SKM-1 treated with dmso at 0.1 percent for 144 hours (cell line): ENCODE measurements around the gene VPS16.

Experiments used
- DNase-seq: peaks from one replicate; lab custom pipeline; 2025; ENCODE audit not compliant: unreplicated experiment; lab: John Stamatoyannopoulos, UW

Gene VPS16

DNA sequence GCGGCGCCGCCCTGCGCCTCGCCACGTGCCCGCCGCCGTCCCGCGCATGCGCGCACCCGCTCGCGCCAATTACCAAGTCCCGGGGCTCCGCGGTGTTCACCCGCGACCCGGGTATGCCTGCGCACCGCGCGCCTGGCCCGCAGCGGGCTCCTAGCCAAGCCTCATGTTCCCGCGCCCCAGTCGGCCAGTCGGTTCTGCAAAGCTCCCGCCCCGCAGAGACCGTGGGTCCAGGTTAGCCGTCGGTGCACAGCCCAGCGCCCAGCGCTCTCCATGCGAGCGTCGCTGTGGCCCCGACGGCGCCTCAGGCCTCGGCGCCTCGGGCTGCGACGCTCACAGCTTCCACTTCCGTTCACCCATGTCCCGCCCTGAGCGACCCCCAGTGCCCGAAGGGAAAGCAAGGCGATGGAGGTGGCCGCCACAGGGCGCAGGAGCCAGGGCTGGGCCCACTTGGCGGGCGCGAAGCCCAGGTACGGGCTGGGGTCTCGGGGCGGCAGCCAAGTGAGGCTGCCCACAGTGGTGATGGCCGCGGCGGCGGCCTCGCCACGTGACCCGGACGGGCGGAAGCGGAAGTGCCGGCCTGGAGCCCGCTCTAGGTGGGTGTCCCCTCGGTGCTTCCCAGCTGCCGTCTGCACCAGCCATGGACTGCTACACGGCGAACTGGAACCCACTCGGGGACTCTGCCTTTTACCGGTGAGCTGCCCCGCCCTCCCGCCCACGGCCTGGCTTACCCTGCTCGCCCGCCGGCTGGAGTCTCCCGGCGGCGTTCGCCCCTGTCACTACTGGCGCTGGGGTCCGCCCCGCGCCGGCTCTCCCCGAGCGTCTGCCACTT lies at the start of gene VPS16, which contains the start of gene PCED1A:
TSS of gene VPS16 (plus strand) at position 608 of the 829 bp plus-strand sequence. CDS start at position 638, 30 bp downstream.
TSS of gene PCED1A (minus strand) at position 518 of the 829 bp plus-strand sequence. CDS start 743 bp downstream, outside the sequence.
- peak; percentile 25 for DNase-seq

- no peak for DNase-seq
Measured at GRCh38 chr20:2793471-2793870, 47.1 kb upstream of the VPS16 start.

DNA sequence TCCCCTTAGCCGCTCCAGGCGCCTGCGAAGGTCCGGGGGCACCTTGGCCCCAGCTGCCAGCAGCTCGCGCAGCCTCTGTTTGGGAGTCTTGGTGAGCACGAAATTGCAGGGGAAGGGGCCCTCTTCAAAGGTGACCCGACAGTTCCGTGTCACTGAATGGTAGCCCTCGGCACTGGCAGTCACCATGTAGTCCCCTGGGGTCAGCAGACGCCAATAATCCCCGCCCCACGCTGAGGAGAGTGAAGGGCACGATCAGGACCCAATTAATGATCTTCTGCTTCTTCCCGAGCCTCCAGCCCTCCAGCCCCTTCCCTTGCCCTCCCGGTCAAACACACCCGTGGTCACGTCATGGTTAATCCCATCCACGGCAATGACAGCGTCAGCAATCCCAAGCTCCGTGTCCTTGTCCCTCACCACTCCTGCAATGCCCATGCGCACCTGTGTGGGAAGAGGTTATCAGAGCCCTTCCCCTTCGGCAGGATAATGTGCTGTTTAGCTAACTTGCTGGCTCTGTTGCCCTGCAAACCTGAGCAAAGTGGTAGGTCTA lies 46.3 kb upstream of the VPS16 start:
- no peak for DNase-seq

DNA sequence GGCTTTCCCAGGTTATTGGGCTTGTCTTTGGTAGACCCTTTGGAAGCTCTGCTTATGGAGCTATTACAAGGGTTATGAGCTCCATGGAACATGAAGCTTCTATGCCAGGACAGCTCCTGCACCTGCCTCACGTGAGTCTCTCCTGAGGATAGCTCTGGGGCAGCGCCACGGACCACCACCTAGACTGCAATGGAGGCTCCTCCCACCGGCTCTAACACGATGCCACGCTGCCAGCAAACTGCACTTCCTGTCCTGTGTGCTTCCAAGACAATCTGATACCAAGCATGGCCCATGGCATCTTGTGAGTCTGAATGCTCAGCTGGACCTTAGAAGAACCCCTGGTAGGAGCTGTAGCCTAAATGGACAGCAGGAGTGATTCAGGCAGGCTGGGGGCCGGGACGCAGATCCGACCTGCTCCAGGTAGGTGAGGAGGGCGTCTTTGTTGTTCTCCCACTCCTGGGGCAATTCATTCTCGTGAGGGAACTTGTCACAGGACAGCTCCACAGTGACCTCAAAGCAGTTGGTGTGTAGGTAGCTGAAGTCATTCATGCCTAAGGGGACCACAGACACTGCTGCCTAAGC lies 45.6 kb upstream of the VPS16 start:
- DNase-seq = no peak

DNA sequence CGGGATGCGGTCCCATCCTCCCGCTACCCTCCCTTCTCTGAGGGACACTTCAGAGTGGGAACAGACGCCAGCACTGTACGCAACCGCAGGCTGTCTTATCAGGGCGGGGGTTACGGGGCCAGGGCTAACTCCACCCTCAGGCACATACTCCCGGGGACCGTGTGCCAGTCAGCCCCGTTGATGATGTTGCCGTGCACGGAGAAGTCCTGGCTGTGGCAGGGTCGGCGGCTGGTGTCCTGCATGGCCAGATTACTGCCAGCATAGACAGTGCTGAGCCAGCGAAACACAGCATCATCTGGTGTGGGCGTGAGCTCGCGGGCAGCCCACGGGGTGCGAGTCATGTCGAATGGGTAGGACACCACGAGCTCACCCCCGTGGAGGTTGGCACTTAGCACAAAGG lies 45.1 kb upstream of the VPS16 start:
- no peak for DNase-seq

- no peak for DNase-seq
Measured at GRCh38 chr20:2796011-2796660, 44.4 kb upstream of the VPS16 start.

GRCh38 chr20:2797136-2797983 lies 43.2 kb upstream of the VPS16 start:
- DNase-seq = no peak

DNA sequence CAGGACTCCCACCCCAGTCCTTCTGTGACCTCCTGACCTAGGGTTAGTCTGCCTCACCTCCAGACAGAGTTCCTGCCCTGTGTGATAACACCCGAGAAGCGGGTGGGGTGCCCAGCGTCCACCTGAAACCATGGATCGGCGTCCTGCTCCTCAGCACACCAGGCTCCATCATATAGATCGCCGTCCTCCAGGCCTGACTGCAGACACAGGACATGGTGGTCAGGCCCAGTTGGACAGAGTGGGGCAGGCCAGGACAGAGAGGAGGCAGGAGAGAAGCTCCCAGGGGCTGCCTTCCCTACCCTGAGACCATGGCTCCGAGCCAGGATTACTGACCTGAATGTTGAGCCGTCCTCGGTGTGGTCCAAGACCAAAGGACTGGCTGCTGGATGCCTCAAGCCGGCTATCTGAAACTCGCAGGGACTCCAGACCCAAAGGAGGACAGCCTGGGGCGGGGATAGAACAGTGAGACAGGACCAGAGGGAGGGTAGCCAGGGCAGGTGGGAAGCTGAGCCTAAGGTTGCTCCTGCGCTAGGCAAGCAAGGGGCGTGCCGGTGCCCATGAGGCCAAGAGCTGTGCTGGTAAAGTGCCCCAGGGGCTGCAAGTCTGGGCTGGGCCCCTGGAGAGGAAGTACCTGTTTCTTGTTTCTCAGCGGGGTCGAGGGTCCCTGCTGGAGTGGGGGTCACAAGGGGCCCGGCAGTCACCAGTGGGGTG lies 42.3 kb upstream of the VPS16 start:
- no peak for DNase-seq

- no peak for DNase-seq
Measured at GRCh38 chr20:2798814-2799213, 41.7 kb upstream of the VPS16 start.

DNA sequence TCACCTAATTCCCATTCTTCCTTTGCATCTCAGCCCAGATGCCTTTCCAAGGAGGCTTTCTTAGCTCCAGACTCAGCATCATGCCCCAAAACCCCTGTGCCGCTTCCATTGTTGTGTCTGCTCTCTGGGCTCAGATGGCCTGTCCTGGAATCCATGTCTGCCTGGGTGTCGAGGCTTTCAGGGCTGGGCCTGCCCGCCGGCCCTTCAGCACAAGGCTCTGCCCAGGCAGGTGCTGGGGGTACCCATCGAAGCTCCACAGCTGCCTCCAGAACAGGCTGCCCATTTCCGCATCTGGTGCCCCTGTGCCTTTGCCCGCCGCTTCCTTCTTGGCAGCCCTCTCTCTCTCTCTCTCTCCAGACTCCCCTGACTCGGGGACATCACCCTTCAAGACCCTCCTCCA lies 41.3 kb upstream of the VPS16 start:
- no peak for DNase-seq

DNA sequence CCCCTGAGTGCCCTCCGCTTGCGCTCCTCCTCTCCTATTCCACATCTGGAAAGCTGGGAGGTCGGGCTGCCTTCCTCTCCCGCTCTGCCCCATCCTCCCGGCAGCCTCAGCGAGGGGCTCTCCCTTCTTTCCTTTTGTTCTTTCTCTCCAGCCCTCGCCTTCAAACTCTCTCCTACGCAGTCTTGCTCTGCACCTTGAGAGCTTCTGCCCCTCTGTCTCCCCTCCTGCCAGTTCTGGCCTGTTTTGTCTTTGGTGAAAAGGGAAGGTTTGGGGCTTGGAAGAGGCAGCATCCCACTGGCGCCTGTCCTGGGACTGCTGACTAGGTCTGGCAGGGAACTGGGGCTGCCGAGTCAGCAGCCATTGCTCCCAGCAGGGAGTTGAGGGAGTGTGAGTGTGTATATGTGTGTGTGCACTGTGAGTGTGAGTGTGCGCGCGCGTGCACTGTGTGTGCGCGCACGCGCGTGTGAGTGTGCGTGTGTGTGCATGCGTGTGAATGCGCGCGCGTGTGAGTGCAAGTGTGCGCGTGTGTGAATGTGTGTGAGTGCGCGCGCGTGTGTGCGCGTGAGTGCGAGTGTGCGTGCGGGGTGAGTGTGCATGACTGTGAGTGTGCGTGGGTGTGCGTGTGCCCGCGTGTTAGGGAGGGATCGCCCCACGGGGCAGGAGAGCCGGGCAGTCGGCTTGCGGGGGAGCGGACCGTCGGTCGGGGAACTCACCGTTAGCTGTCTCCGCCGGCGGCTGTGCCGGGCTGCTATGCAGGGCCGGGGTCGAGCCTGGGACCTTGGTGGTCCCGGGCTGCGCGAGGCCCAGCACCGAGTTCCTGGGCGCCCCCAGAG lies 40.6 kb upstream of the VPS16 start:
- no peak for DNase-seq

DNA sequence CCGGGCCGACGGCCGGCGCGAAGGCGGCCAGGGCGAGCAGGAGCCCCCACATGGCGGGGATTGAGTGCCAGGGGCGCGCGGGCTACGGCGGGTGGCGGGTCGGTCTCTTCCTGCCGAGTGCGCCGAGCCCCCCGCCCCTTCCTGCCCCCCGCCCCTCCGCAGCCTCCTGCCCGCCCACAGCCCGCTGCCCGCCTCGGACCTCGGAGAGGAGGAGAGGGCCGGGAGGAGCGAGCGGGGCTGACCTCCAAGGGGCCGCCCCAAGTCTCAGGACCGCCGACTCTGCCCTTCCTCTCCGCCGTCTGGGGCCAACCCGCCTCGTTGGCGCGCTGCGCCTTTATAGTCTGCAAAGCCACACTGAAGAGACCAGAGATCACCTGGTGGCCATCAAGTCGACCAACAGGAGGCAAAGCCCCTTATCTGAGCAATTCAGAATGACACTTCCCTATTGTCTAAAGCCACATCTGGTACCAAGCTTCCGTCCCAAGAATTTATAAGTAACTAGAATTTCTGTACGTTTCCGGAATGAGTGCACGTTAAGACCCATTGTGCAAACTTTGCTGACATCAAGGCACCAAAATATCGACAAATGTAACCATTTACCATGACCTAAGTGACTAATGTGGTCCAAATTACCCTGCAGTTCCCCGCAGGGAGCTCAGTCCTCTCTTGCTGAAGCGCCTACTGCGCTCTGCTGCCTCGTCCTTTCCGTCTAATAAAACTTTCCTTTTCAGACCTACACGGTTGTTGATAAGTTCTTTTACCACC lies 39.8 kb upstream of the VPS16 start, which contains the start of gene CPXM1:
TSS of gene CPXM1 (minus strand) at position 107 of the 765 bp plus-strand sequence. CDS start at position 52, 55 bp downstream.
- DNase-seq = peak; percentile 17

- DNase-seq = no peak
Measured at GRCh38 chr20:2801286-2801728, 39.2 kb upstream of the VPS16 start.

DNA sequence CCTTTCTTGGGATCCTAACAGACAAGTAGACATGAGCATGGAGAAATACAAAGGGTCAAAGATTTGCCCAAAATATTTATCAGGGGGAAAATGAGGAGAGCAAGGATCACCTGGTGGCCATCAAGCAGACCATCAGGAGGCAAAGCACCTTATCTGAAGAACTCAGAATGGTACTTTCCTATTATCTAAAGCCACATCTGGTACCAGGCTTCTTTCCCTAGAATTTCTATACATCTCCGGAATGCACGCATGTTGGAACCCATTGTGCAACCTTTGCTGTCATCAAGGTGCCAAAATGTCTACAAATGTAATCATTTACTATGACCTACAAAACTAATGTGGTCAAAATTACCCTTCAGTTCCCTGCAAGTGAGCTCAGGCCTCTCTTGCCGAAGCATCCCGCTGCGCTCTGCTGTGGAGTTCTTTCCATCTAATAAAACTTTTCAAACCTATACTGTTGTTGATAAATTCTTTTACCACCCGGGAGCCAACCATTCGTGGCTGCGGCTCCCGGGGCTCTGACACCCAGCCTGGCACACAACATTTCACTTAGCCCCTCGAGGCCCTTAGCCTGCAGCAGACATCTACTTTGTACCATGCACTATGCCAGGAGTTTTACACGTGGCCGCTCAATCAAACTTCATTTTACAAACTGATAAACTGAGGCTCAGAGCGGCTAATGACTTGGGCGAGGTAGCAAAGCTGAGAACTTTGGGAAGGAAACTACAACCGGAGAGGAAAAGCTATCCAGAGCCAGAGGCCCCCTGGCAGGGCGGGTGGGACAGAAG lies 36.3 kb upstream of the VPS16 start:
- no peak for DNase-seq

DNA sequence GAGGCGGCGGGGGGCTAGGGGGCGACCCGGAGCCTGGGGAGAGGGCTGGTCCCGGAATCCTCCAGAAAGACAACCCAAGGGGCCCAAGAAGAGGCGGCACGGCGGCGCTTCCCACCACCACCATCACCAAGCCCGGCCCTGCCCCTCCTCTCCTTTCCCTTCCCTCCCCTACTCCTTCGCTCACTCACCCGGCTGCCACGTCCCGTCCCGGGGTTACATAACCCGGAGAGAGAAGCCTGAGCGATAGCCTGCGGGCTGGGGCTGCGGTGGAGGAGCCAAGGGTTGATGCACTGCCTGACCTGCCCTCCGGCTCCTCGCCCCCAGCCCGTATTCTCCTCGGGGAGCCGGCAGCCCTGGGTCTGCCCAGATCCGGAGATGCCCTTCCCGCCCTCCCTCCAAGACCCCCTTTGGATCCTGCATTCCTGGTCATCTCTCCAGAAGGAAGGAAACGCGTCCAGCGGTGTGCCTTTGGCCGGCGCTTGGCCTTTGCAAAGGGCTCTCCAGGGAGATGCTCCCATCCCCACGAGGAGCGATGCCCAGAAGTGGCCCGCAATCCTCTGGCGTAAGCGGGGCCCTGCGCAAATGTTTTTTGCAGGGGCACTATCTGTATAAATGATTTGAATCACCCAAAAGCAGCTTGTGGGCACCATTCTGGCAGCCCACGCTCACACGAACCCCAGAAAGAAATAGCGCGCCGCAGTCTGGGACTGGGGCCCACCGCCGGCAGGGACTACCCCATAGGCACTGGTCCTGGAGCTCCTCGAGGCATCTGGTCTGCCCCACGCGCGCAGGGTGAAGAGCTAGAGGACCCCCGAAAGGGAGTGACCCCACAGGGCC lies 35.5 kb upstream of the VPS16 start:
- DNase-seq = no peak

DNA sequence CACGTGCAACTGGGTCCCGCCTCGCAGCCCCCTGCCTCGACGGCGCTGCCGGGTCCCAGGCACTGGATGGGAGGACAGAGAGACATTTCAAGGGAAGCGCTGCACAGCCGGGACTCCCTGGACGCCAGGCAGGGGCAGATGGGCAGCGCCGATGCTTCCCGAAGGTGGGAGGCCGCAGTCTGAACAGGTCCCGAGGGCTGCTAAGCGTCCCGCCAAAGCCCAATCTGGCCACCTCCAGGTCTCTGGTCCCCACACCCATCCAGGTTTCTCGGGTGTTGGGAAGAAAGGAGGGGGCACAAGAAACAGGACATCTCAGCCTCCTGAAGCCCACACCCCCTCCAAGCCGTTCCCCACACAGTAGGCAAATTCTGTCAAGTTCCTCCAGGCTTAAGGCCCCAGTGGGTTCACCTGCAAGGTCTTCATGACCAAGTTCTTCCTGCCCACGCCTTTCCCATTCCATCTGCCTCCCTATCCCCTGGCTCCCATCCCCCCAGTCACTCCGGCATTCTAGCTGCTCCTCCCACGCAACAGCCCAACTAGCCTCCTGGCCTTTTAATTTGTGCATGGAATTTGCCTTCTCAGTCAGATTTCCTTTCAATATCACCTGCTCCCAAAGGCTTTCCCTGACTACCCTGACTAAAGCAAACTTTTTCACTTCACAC lies 34.7 kb upstream of the VPS16 start:
- DNase-seq = no peak
